Measurements from ENCODE around the gene CAB39L. TPM values are rescaled to one million over a fixed set of nuclear protein-coding genes. Genes with fewer than 3 reads are reported as not detected.

Gene CAB39L
- polyA plus RNA-seq, 6 donors from 2014 or later: 2.7 to 6.8 (median 5.4) TPM

Other genes starting within 250 kb of the CAB39L start
- gene MLNR, start 223.7 kb downstream of the CAB39L start, polyA plus RNA-seq (ENCODE audit: low read depth in 6 of 6): not detected
- gene CDADC1, start 196.1 kb downstream of the CAB39L start, polyA plus RNA-seq (ENCODE audit: low read depth in 6 of 6): 1 to 10 TPM; 1.8 to 8.0 (median 6.0) TPM
- gene SETDB2, start 210 bp upstream of the CAB39L start, polyA plus RNA-seq (ENCODE audit: low read depth in 6 of 6): 10 to 100 TPM in 5 of 6 donors, 1 to 10 TPM in 1; 8.6 to 35.7 (median 26.7) TPM
- 100 to 1,000 TPM in 2 of 6 donors, 10 to 100 TPM in 4; 84.6 to 101 (median 97.1) TPM for gene PHF11, start 51.9 kb upstream of the CAB39L start, polyA plus RNA-seq (ENCODE audit: low read depth in 6 of 6)
- 10 to 100 TPM; 13.4 to 26.5 (median 16.5) TPM for gene RCBTB1, start 141.5 kb upstream of the CAB39L start, polyA plus RNA-seq (ENCODE audit: low read depth in 6 of 6)
- 10 to 100 TPM in 4 of 6 donors, 1 to 10 TPM in 2; 6.1 to 39.6 (median 11.9) TPM for gene ARL11, start 184.4 kb upstream of the CAB39L start, polyA plus RNA-seq (ENCODE audit: low read depth in 6 of 6)
- gene EBPL, start 247.4 kb upstream of the CAB39L start, polyA plus RNA-seq (ENCODE audit: low read depth in 6 of 6): 10 to 100 TPM; 41.4 to 77.2 (median 65.8) TPM

Measured in naive B cell (primary cell).